COR-L47 (cell line): ENCODE measurements around the gene ZCCHC14.
A peak's percentile ranks its signal among the peaks of the same experiment; 100 is the strongest.
"Not testable (repeated sequence)": the region's sequence is repeated elsewhere in the genome, so short reads cannot be mapped to it uniquely, and the experiment has no call there.

Experiments
- DNase-seq: peaks from one replicate; lab custom pipeline; 2025; lab: John Stamatoyannopoulos, UW

The ZCCHC14 gene

GRCh38 chr16:87382023-87382785, 110.6 kb downstream of the ZCCHC14 start:
- DNase-seq = no peak

GRCh38 chr16:87380881-87381280, 111.9 kb downstream of the ZCCHC14 start:
- no peak for DNase-seq

- no peak for DNase-seq
Observed at GRCh38 chr16:87380403-87380802, 112.4 kb downstream of the ZCCHC14 start.

GRCh38 chr16:87379312-87379752, 113.5 kb downstream of the ZCCHC14 start:
- DNase-seq = not testable (repeated sequence)

GRCh38 chr16:87376660-87377059, 116.2 kb downstream of the ZCCHC14 start:
- no peak for DNase-seq

- no peak for DNase-seq
Observed at GRCh38 chr16:87375426-87376135, 117.2 kb downstream of the ZCCHC14 start.

- no peak for DNase-seq
Observed at GRCh38 chr16:87374313-87374712, 118.5 kb downstream of the ZCCHC14 start.

- no peak for DNase-seq
Observed at GRCh38 chr16:87372305-87372704, 120.5 kb downstream of the ZCCHC14 start.

GRCh38 chr16:87371261-87371866, 121.5 kb downstream of the ZCCHC14 start:
- DNase-seq = no peak

- no peak for DNase-seq
Observed at GRCh38 chr16:87369796-87370719, 122.8 kb downstream of the ZCCHC14 start.

GRCh38 chr16:87369117-87369765, 123.6 kb downstream of the ZCCHC14 start:
- no peak for DNase-seq

- DNase-seq = no peak
Observed at GRCh38 chr16:87368029-87368770, 124.6 kb downstream of the ZCCHC14 start.

GRCh38 chr16:87367529-87367928, 125.3 kb downstream of the ZCCHC14 start:
- DNase-seq = no peak

- no peak for DNase-seq
Observed at GRCh38 chr16:87366930-87367329, 125.9 kb downstream of the ZCCHC14 start.

GRCh38 chr16:87366288-87366687, 126.5 kb downstream of the ZCCHC14 start:
- no peak for DNase-seq

GRCh38 chr16:87365021-87365713, 127.7 kb downstream of the ZCCHC14 start:
- no peak for DNase-seq

- peak; percentile 8 for DNase-seq
Observed at GRCh38 chr16:87363771-87364455, 128.9 kb downstream of the ZCCHC14 start.

GRCh38 chr16:87362828-87363559, 129.8 kb downstream of the ZCCHC14 start:
- DNase-seq = not testable (repeated sequence)
